GM21717 (cell line): ENCODE measurements around the gene PPP3CA.

Experiments used
- ATAC-seq: cut with Tn5 transposase; IDR thresholded peaks from one replicate; pipeline ENCODE4 v1.9.1; 2021; ENCODE audit warnings: mild to moderate bottlenecking, moderate library complexity; ENCODE audit not compliant: unreplicated experiment

The PPP3CA gene

GRCh38 chr4:101347267-101347556 lies at the start of gene PPP3CA:
Gene PPP3CA, minus strand, starts transcription at chr4:101347526.
- peak; percentile 11 for ATAC-seq

DNA sequence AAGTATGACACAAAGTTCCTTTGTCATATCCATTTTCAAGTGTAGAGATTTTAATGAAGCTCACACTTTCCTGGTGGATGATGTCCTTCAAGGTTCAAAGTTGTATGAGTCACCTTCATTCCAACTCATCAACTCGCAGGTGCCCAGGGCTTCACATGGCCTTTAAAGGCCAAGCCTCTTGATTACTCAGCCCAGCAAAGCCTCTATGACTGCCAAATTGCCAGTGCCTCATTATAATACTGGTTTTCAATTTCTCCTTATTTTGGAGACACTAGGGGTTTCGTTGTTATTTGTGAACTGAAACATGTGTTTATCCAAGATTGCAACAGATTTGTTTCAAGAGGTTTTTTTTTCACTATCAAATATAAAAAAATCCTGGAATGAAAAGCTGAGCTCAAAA lies 45.9 kb upstream of the PPP3CA start:
- ATAC-seq: no peak

- ATAC-seq: no peak
Observed at GRCh38 chr4:101370663-101371210, 23.4 kb upstream of the PPP3CA start.

DNA sequence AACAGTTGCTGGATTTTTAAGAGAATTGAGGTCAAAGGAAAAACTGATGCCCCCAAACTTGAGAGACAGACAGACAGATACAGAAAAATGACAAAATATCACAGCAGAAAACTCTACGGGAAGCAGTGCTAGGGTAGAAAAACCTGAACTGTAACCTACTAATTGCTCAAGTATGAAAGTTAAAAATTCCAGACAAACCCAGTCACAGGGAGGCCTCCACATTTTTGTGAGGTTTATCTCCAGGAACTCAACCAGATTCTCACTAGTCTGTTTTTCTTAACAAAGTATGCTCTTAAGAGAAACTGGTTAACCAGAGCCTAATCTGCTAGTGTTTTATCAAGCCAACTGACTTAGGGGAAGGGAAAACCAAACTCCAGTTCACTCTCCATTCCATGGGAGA lies 19.9 kb upstream of the PPP3CA start:
- ATAC-seq: no peak

DNA sequence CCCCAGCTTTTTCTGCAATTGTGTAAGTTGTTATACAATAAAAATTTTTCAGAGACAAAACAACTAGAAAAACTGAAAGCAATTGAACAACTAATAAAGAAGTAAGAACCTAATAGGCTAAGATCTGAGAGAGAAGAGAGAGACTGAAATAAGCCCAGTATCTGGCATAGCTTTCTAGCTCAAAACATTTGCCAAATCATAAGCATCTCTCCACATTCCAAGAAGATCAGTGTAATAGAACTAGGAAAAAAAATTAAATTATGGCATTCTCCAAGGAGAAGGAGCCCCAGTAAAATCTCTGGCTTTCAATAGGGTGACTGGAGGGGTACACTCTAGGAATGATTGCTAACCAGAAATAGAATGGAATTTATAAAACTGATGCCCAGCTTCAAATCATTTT lies 19.0 kb upstream of the PPP3CA start:
- ATAC-seq: no peak

GRCh38 chr4:101357751-101358150 lies 10.4 kb upstream of the PPP3CA start:
- ATAC-seq: no peak

DNA sequence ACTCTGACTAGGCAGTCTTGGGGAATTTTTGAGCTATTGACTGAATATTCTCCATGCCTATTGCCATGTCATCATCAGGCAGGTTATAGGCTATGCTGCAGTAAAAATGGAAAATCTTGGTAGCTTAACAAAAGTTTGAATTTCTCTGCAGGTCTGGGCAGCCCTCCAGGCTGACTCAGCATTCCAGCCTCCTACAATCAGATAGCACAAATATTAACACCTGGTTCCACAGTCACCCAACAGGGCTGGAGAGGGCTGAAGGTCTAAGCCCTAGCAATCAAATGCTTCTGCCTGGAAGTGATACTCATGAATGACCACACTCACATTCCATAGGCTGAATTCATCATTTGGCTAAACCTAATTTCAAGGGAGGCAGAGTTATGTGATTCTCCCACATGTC lies 9.6 kb upstream of the PPP3CA start:
- no peak for ATAC-seq

DNA sequence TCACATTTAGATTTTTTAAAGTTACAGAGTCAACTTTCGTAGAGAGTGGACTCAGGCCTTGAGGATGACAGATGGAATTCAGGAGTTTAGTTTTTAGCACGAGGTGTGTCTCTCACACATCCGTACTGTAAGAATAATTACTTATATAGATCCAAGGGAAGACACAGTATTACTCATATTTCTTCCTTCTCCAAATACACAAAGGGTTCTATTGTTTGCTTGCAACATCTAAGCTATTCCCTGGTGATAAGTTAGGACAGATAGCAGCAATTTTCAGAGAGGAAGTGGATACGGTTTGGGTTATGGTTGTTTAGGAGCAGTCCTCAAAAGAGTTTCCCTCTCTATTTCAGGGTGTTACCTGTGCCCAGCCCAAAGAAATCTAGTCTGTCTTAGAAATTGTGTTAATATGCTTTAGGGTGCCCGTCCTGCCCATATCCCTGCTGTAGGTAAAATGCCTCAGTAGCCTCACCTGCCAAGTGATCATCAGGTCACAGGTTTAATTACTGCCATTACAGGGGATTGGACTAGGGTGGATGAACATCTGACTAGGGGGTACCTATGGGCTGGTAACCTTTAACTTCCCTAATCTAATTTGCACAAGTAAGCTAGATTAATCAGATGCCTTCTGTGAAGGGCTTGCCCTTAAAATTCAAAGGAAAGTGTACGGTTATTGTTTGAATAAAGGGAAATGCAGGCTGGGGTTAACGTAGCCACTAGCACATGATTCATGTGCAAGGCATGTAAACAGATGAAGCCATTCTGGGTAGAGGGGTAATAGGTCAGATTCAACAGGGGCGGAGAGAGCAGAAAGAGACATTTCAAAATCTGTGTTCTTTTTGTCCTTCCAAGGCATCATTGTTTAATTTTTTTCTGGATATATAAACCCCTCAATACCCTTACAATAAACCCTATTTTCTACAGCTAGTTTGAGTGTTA lies 8.7 kb upstream of the PPP3CA start:
- no peak for ATAC-seq

- peak; percentile 98 for ATAC-seq
Observed at GRCh38 chr4:101355246-101355645, 7.9 kb upstream of the PPP3CA start.

DNA sequence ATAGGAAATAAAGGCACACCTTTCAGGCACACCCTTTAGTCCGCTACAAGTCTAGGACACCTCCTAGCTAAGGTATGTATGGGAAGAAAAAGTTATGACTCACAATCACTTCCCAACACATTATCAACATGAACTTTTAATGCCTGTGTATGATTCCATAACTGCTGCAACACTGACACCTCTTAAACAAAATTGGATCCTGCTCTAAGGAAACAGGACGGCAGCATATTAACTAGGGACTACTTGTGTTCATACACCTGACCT lies 2.4 kb upstream of the PPP3CA start:
- ATAC-seq: no peak

- ATAC-seq: no peak
Observed at GRCh38 chr4:101348995-101349800, 1.9 kb upstream of the PPP3CA start.

GRCh38 chr4:101348367-101348827 lies 1.1 kb upstream of the PPP3CA start:
- no peak for ATAC-seq

DNA sequence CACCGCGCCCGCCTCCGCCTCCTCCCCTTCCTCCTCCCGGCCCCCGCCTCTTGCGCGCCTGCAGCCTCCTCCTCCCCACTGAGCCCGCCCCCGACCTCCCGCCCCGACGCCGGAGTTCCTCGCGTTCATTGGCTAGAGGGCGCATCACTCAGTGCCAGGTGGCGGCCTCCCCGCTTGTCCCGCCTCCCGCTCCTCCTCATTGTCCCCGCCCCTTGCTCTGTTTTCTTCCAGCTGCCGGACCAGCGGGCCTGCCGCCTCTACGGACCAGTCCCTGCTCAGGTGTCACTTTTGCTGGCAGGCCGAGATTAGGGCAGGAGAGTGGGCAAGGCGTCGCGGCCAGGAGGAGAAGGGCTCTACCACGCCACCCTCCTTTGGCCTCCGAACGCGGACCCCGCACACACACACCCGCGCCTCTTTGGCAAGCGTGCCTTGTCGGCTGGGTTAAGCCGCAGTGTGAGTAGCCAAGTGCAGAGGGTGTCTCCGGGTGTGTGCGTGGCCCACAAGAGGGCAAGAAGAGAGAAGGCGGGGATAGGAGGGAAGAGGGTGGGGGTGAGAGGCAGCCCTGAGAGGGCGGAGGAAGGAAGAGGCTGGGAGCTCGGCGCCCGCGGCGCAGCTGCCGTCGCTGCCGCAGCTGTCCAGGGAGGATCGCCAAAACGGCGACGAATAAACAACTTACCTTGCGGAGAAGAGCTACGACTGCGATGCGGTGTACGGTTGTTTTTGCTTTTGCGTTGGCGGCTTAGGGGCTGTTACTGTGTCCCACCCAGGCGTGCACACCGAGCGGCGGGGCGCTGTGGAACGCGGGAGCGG lies 436 bp upstream of the PPP3CA start:
- peak; percentile 78 for ATAC-seq

GRCh38 chr4:101346351-101347266 lies 717 bp downstream of the PPP3CA start:
- ATAC-seq: peak; percentile 24

DNA sequence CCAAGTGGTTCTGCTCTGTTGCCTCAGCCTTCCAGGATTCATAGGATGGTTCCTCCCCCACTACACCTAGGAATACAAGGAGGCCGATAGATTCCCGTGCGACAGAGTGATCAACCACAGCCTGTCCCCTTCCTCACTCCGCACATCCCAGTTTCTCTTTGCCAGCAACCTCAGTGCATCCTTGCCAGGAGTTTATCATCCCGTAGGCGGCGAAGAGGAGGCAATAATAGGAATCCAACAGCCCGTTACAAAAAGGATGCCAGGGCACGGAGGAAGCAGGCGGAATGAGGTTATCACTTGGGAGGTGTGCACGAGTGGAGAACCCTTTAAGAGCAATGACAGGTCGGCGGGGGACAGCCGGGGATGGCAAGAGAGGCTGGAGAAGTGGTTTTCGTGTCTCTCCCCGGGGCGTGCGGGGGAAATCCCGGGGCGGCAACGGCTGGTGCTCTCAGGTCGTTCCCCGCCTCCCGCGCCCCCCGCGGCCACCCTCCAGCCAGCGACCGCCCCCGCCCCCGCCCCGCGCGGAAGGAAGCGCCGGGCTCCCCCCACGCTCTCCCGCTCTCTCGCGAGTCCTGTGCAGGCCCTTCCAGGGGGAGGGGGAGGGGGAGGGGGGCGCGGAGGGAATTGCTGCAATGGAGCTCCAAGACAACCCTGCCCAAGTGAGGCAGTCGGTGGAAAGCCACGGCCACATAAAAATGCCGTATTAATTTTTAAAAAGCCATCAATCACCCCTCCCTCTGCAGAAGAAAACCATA lies 1.6 kb downstream of the PPP3CA start:
- peak; percentile 18 for ATAC-seq

DNA sequence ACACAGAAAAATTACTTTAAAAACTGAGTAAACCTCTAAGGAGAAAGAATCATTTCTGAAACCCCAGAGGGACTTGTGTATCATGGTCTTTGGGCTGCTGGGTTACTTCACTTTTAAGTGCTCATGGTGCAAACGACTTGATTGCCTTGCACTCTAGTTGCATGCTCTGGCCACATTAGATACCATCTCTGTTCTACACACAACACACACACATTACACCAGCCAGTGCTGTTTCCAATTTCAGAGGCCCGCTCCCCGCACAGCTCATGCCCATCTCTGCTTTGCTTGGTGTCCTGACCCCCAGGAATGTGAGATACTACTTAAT lies 2.1 kb downstream of the PPP3CA start:
- no peak for ATAC-seq

DNA sequence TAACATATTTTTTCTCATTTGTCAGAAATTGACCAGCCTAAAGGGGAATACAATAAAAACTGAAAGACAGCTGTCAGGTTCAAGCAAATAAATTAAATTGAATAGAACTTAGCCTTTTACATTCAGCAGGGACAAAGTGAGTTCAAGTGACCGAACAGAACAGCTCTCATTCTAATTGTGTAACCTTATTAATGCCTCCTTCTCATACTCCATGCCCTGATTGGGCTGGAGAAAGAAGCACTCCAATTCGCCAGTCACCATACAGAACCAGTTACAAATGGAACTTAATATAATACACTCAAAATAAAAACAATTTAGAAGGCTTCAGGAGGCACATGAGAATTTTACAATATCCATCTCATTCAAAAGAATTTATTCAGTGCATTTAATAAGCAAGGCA lies 8.0 kb downstream of the PPP3CA start:
- ATAC-seq: no peak

GRCh38 chr4:101337688-101338087 lies 9.6 kb downstream of the PPP3CA start:
- peak; percentile 37 for ATAC-seq

GRCh38 chr4:101334963-101335572 lies 12.3 kb downstream of the PPP3CA start:
- peak; percentile 53 for ATAC-seq
